Mesodermal cell (in vitro differentiated cells): ENCODE results near the gene FAXDC2.
A peak's percentile ranks its signal among the peaks of the same experiment; 100 is the strongest.

Experiments used
- H3K27ac ChIP-seq: 2 replicates; pipeline ENCODE4 v1.7.0; 2013; ENCODE audit warnings: mild to moderate bottlenecking, low read depth, low read length, moderate library complexity; ENCODE audit not compliant: severe bottlenecking
- H3K36me3 ChIP-seq: 2 replicates; pipeline ENCODE4 v1.7.1; 2013; ENCODE audit warnings: mild to moderate bottlenecking, low read length, moderate library complexity; ENCODE audit not compliant: control insufficient read depth, insufficient read depth
- H3K4me1 ChIP-seq: one replicate; pipeline ENCODE4 v1.7.1; 2013; ENCODE audit warnings: mild to moderate bottlenecking, low read length; ENCODE audit not compliant: insufficient read depth, control insufficient read depth, poor library complexity, severe bottlenecking
- H3K4me3 ChIP-seq: 2 replicates; pipeline ENCODE4 v1.7.0; 2013; ENCODE audit warnings: low read length, control low read depth, mild to moderate bottlenecking; ENCODE audit not compliant: insufficient read depth, poor library complexity, severe bottlenecking; ENCODE audit errors: extremely low read depth
- H3K9me3 ChIP-seq: 2 replicates; pipeline ENCODE4 v1.7.1; 2013; ENCODE audit warnings: mild to moderate bottlenecking, low read length, moderate library complexity; ENCODE audit not compliant: control insufficient read depth
- WGBS, 2 experiments: methylation state at CpG; one replicate each; pipeline ENCODE4 v1.1.5; 2013; ENCODE audit warnings: missing lambda C conversion rate in 2 of 2; ENCODE audit not compliant: insufficient coverage in 2 of 2; 5-methylcytosine and 5-hydroxymethylcytosine counted together

The FAXDC2 gene

GRCh38 chr5:154795235-154795596, 55.2 kb downstream of the FAXDC2 start:
- no peaks in the 10 kb centered on the region for H3K9me3 ChIP-seq
- peak overlapping the region; percentile 97 for H3K27ac ChIP-seq
- peaks cover 77% of the 10 kb centered on the region for H3K36me3 ChIP-seq
- 100% methylated on average over 2 of the region's 3 CpGs; no CpG with 5 or more reads in 1 of the 2 experiments for WGBS, 2 experiments
- H3K4me3 ChIP-seq, result no peak overlapping the region
- peaks cover 29% of the 10 kb centered on the region for H3K4me1 ChIP-seq

GRCh38 chr5:154794525-154795234, 55.7 kb downstream of the FAXDC2 start:
- peaks cover 76% of the 10 kb centered on the region for H3K36me3 ChIP-seq
- H3K4me3 ChIP-seq, result no peak overlapping the region
- H3K9me3 ChIP-seq, result no peaks in the 10 kb centered on the region
- peak overlapping the region; percentile 97 for H3K27ac ChIP-seq
- 77 to 83% methylated on average over 5 to 6 of the region's 7 CpGs for WGBS, 2 experiments
- peaks cover 29% of the 10 kb centered on the region for H3K4me1 ChIP-seq

- 94 to 97% methylated on average over 20 to 23 of the region's 32 CpGs for WGBS, 2 experiments
- peaks cover 29% of the 10 kb centered on the region for H3K4me1 ChIP-seq
- H3K27ac ChIP-seq, result peak overlapping the region; percentile 97
- no peak overlapping the region for H3K4me3 ChIP-seq
- H3K9me3 ChIP-seq, result no peaks in the 10 kb centered on the region
- H3K36me3 ChIP-seq, result peaks cover 68% of the 10 kb centered on the region
These were observed 56.5 kb downstream of the FAXDC2 start for GRCh38 chr5:154793599-154794524.

- Histone ChIP-seq H3K9me3 (no peaks in the 10 kb centered on the region), H3K36me3 (peaks cover 55% of the 10 kb centered on the region), H3K27ac (no peak overlapping the region), H3K4me1 (peaks cover 37% of the 10 kb centered on the region), H3K4me3 (no peak overlapping the region)
- WGBS, 2 experiments, result 100% methylated on average over 3 of the region's 3 CpGs
These were observed 58.9 kb downstream of the FAXDC2 start for GRCh38 chr5:154791535-154791934.

GRCh38 chr5:154788212-154788611, 62.2 kb downstream of the FAXDC2 start:
- H3K36me3 ChIP-seq, result peaks cover 37% of the 10 kb centered on the region
- peaks cover 39% of the 10 kb centered on the region for H3K4me1 ChIP-seq
- H3K4me3 ChIP-seq, result no peak overlapping the region
- H3K9me3 ChIP-seq, result no peaks in the 10 kb centered on the region
- no peak overlapping the region for H3K27ac ChIP-seq
- WGBS, 2 experiments, result 96 to 100% methylated on average over 4 of the region's 5 CpGs

- Histone ChIP-seq H3K36me3 (peaks cover 20% of the 10 kb centered on the region), H3K9me3 (no peaks in the 10 kb centered on the region), H3K4me3 (no peak overlapping the region), H3K27ac (peak overlapping the region; percentile 55), H3K4me1 (peaks cover 46% of the 10 kb centered on the region)
- 70 to 83% methylated on average over 2 of the region's 2 CpGs for WGBS, 2 experiments
These were observed 64.0 kb downstream of the FAXDC2 start for GRCh38 chr5:154786414-154786813.

- no peak overlapping the region for H3K4me3 ChIP-seq
- WGBS, 2 experiments, result no CpG with 5 or more reads among the region's 2 CpGs
- peaks cover 14% of the 10 kb centered on the region for H3K36me3 ChIP-seq
- no peak overlapping the region for H3K27ac ChIP-seq
- H3K9me3 ChIP-seq, result no peaks in the 10 kb centered on the region
- H3K4me1 ChIP-seq, result peaks cover 46% of the 10 kb centered on the region
These were observed 65.5 kb downstream of the FAXDC2 start for GRCh38 chr5:154784856-154785255.

GRCh38 chr5:154783774-154784460, 66.5 kb downstream of the FAXDC2 start:
- H3K4me3 ChIP-seq, result no peak overlapping the region
- H3K9me3 ChIP-seq, result no peaks in the 10 kb centered on the region
- 81 to 88% methylated on average over 3 to 4 of the region's 11 CpGs for WGBS, 2 experiments
- H3K36me3 ChIP-seq, result peaks cover 19% of the 10 kb centered on the region
- peaks cover 53% of the 10 kb centered on the region for H3K4me1 ChIP-seq
- peak overlapping the region; percentile 23 for H3K27ac ChIP-seq

GRCh38 chr5:154782812-154783592, 67.4 kb downstream of the FAXDC2 start:
- Histone ChIP-seq H3K36me3 (peaks cover 16% of the 10 kb centered on the region), H3K4me3 (no peak overlapping the region), H3K4me1 (peaks cover 54% of the 10 kb centered on the region), H3K27ac (peak overlapping the region; percentile 23), H3K9me3 (no peaks in the 10 kb centered on the region)
- WGBS, 2 experiments, result 57 to 60% methylated on average over 1 of the region's 1 CpG

GRCh38 chr5:154782326-154782725, 68.1 kb downstream of the FAXDC2 start:
- peaks cover 52% of the 10 kb centered on the region for H3K4me1 ChIP-seq
- no peaks in the 10 kb centered on the region for H3K9me3 ChIP-seq
- WGBS, 2 experiments, result 50 to 61% methylated on average over 4 of the region's 4 CpGs
- H3K36me3 ChIP-seq, result peaks cover 14% of the 10 kb centered on the region
- peak overlapping the region; percentile 30 for H3K27ac ChIP-seq
- no peak overlapping the region for H3K4me3 ChIP-seq
